ENCODE measurements around the gene SLC66A1.

The SLC66A1 gene

GRCh38 chr1:19343617-19344350, 31.7 kb downstream of the SLC66A1 start:
- DNase-seq = no peak

- no peak for DNase-seq
Observed at GRCh38 chr1:19344372-19344810, 32.3 kb downstream of the SLC66A1 start.

- DNase-seq = no peak
Observed at GRCh38 chr1:19344831-19345230, 32.7 kb downstream of the SLC66A1 start.

- no peak for DNase-seq
Observed at GRCh38 chr1:19345391-19345790, 33.3 kb downstream of the SLC66A1 start.

GRCh38 chr1:19346026-19346425, 33.9 kb downstream of the SLC66A1 start:
- no peak for DNase-seq

GRCh38 chr1:19347533-19348172, 35.5 kb downstream of the SLC66A1 start:
- no peak for DNase-seq

GRCh38 chr1:19348441-19349198, 36.5 kb downstream of the SLC66A1 start:
- DNase-seq = no peak

- no peak for DNase-seq
Observed at GRCh38 chr1:19349999-19350398, 37.9 kb downstream of the SLC66A1 start.

GRCh38 chr1:19350566-19350965, 38.4 kb downstream of the SLC66A1 start:
- DNase-seq = no peak

- no peak for DNase-seq
Observed at GRCh38 chr1:19351873-19352272, 39.7 kb downstream of the SLC66A1 start.

- no peak for DNase-seq
Observed at GRCh38 chr1:19352839-19353238, 40.7 kb downstream of the SLC66A1 start.

- no peak for DNase-seq
Observed at GRCh38 chr1:19353596-19353995, 41.5 kb downstream of the SLC66A1 start.

- DNase-seq = no peak
Observed at GRCh38 chr1:19354531-19354981, 42.4 kb downstream of the SLC66A1 start.

GRCh38 chr1:19356266-19356665, 44.1 kb downstream of the SLC66A1 start:
- DNase-seq = no peak

- no peak for DNase-seq
Observed at GRCh38 chr1:19357299-19357986, 45.3 kb downstream of the SLC66A1 start.

GRCh38 chr1:19358710-19359109, 46.6 kb downstream of the SLC66A1 start:
- no peak for DNase-seq

- DNase-seq = no peak
Observed at GRCh38 chr1:19359357-19359756, 47.2 kb downstream of the SLC66A1 start.

GRCh38 chr1:19360016-19360415, 47.9 kb downstream of the SLC66A1 start:
- DNase-seq = no peak

- DNase-seq = no peak
Observed at GRCh38 chr1:19360432-19360831, 48.3 kb downstream of the SLC66A1 start.

- DNase-seq = no peak
Observed at GRCh38 chr1:19360843-19361610, 48.9 kb downstream of the SLC66A1 start.

GRCh38 chr1:19361611-19362147, 49.6 kb downstream of the SLC66A1 start:
- no peak for DNase-seq

GRCh38 chr1:19363536-19364152, 51.5 kb downstream of the SLC66A1 start:
- DNase-seq = no peak
